Activated CD8-positive, alpha-beta memory T cell treated with anti-CD3 and anti-CD28 coated beads for 48 hours (primary cell): Measurements from ENCODE around the gene AGBL1.

Experiments
- DNase-seq, 3 experiments: peaks; one replicate each; pipeline ENCODE4 v3.0.0-alpha.2; 2020; ENCODE audit warnings: low read depth in 2 of 3, low spot score in 2 of 3

Gene AGBL1

DNA sequence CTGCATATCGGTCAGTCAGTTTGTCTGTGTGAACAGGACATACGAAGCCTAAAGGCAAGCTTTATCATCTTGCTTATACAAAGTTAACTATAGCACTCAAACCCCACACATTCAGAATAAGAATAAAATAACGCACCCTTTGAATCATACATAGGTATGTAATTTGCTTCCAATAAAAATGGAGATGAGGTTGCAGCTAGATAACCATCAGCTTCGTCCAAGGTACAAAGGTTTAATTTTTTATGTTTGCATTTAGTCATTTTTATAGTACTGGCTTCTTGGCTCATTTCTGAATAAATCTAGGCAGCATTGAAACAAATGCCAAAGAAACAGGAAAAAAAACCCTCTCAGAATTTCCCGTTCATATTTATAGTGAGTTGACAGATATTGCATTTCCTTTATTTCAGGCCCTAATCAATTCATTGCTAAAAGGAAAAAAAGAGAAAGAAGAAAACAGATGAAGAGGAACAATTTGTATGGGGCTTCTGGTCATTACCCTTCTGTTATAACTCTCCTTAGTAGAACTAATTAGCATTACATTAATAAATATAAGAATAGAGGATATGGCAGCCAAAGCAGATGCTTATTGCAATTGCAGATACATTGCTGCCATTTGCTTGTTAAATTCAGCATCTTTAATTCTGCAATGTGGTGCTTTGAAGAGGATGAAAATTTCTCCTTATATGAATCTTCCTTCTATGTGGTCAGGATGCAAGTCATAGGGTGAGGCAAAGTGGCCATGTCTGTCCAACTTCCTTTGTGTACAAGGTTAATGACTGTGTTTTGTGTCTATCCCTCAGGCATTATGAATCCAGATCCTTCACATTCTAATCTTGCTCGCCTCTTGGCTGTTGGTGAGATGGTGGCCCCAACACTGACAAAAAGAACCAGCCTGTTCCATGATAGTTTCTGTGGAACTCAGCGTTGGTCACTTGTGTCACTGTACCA is 550.0 kb downstream of the AGBL1 start:
- DNase-seq = no peak

DNA sequence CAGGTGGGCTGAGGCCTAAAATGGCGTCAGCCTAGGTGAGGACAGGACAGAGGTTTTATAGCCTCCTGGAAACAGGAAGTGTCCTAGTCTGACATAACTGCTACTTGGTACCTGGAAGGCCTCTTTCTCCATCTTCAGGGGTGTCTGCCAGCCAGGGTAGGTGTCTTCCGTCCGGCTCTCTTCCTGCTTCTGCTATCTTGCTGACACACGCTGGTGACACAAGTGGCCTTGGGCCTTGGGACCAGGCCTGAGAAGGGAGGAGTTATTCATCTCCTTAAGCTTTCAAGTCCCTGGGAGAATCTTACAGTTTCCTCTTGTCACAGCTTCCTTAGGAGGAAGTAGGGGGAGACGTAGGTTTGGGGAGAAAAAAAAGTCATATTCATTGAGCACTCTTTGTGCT is 551.3 kb downstream of the AGBL1 start:
- no peak for DNase-seq

DNA sequence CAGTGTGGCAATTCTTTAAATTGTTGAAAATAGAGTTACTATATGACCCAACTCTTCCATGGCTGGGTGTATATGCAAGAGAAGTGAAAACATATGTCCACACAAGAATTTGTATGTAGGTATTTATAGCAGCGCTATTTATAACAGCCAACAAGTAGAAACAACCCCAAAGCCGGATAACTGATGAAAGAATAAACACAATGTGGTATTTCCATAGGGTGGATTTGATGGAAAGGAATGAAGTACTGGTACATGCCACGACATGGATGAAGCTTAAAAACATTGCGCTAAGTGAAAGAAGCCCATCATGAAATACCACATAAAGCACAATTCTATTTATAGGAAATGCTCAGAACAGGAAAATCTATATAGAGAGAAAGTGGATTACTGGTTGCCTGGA is 554.5 kb downstream of the AGBL1 start:
- no peak for DNase-seq

DNA sequence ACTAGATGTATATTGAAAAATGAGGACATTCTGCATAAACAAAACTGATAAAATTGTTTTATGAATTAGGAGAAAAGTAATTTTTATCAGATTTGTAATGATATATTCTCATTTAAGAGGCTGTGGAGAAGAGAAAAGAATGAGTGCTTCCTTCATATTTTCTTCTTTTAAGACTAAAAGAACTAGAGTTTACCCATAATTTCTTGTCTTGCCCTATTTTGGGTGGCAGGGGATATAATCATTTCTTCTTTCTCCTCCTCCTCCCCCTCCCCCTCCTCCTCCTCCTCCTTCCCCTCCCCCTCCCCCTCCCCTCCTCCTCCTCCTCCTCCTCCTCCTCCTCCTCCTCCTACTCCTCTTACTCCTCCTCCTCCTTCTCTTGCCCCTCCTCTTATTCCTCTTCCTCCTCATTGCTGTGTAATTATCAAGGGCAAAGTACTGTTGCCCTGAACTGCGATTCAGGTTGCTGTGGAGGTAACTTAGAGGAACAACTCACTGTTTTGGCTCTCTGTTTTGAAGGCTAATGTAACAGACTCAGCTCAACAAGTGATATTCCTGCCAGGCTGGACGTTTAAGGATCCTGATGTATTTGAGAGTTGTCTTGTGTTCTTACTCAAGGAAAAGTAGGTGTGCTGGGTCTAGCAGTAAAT is 555.4 kb downstream of the AGBL1 start:
- DNase-seq = no peak

DNA sequence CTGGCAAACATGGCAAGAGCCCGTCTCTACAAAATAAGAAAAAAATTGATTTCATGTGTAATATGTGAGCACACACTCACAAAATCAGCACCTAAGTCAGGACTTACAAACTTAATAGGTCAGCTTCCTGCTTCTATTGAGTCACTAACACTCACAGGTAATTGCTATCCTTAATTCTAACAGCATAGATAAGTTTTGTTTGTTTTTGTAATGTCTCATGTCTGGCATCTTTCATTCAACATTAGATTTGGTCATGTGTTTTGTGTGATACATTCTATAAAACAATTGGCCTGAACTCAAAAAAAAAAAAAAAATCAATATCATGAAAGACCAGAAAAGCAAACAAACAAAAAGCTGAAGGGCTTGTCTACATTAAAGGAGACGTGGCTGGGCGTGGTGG is 564.7 kb downstream of the AGBL1 start:
- DNase-seq = no peak

- no peak for DNase-seq
These were observed 566.3 kb downstream of the AGBL1 start for GRCh38 chr15:86645925-86646500.

- DNase-seq = no peak
These were observed 568.3 kb downstream of the AGBL1 start for GRCh38 chr15:86647810-86648440.

- DNase-seq = no peak
These were observed 569.6 kb downstream of the AGBL1 start for GRCh38 chr15:86649277-86649676.

GRCh38 chr15:86650094-86650493 is 570.4 kb downstream of the AGBL1 start:
- no peak for DNase-seq

DNA sequence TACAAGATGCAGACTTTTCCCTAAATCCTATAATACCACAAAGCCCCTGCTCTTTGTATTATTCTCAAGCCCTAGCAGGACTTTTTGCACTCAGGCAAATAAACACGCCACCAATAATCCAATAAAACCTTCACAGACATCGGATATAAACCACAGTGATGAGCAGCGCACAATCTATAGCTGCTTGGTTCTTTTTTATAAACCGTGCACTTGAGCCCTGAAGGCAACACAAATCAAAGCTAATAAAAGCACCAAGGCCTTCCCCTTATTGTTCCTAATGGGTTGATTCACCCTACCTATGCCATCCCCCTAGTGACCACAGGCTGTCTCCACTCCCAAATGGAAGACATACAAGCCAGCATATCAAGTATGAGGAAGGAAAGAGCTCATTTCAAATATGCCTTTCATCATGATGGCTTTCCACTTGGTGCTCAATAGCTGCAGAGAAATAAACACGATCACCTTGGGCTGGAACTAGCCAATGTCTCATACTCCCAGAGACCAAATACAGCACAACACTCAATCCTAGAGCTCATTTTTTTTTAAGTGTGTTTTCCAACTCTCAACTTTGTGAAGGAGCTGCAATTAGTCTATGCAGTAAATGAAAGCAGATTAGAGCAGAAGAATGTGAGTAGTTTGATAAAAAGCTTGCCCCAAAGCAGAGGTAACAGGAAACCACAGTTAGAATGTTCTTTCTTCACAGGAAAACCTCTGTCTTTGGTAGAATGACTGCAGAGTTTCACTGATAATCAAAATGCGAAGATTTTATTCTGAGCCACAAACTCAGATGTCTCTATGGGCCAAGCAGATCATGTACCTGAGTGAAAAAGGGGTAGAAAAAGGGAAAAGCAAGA is 573.9 kb downstream of the AGBL1 start:
- DNase-seq = no peak

DNA sequence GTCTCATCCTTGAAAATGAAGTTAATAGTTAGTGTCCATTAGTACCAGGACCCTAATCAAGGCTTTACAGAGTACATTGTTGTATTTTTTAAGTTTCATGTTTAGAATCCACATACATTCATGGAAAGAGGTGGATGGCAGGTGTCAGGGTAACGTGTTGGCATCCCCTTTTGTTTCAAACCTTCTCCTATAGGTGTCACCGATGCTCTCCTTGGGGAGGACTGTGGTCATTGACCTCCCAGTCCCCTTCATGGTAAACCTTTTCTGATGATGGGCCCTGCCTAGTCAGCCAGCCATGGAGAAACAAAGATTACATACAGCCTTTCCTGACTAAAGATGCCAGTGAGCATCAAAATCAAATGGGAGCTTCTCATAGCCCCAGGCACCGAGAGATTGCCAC is 574.8 kb downstream of the AGBL1 start:
- DNase-seq = no peak

GRCh38 chr15:86657305-86657704 is 577.6 kb downstream of the AGBL1 start:
- no peak for DNase-seq

GRCh38 chr15:86659724-86660411 is 580.2 kb downstream of the AGBL1 start:
- DNase-seq = no peak

DNA sequence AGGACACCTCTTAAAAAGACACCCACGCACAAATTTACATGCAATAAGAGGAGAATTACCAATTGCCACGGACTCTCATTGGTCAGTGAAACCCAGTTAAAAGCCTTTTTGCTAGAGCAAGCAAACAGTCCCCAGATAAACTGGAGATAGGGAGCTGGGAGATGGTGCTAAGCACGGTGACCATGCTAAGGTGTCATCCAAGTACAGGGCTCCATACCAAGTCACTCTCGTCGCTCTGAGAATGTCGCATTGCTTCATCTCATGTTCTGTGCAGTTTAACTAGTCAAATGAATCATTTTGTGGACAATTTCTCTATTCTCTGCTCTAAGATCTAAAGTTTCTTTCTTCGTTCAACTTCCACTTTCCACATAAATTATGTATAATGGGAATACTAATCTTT is 581.9 kb downstream of the AGBL1 start:
- no peak for DNase-seq

GRCh38 chr15:86663304-86663703 is 583.6 kb downstream of the AGBL1 start:
- no peak for DNase-seq

DNA sequence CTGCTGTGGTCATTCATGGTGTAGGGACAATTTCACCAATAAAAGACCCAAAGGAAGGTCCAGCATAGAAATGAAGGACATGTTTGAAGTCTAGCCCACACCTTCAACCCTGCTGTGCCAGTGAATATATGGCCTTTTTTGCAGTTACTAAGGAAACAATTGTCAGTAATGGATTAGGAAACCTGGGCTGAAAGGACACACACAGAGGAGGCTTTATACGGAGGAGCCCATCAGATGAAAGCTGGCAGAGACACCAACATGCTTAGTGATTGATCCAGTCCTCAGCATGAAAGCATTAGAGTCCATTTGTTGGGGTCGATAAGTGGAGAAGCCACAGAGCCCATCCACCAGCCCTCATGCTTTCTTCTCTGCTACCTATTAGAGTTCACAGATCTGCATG is 584.3 kb downstream of the AGBL1 start:
- no peak for DNase-seq

- no peak for DNase-seq
These were observed 584.9 kb downstream of the AGBL1 start for GRCh38 chr15:86664581-86664980.

- DNase-seq = no peak
These were observed 596.3 kb downstream of the AGBL1 start for GRCh38 chr15:86676002-86676401.

DNA sequence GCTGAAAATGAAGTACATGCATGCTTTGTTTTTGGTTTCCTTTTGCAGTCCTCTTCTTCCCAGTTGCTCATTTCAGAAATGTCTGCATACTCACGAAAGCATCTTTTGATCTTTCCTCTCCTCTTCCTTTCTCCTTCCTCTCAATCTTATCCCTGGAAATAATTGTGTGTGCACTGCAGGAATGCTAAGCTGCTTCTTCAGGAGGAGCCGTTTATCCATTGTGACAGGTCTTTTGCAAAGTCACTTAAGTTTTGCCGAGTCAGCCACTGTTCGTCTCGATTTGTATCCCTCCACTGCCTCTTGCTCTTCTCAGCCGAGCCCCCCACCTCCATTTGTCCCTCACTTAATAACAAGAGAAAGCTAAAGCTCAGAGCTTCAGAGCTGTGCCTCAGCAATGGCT is 597.6 kb downstream of the AGBL1 start:
- no peak for DNase-seq

DNA sequence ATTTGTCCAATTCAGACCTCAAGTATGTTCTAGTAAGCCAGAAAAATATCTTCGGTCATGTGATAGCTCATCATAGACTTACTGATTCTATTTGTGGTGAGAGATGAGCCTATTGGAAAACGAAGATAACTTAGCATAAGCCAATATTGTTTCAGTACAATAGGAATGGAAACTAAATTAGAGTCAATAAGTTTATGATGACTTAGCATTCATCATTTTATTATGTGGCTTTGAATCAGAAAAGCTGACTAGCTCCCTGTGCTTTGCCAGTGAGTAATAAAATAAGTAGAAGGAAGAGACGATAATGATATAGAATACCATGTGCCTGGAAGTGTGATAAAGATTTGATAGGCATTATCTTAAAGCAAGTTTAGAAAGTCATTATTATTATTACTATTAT is 605.6 kb downstream of the AGBL1 start:
- DNase-seq = no peak
